Prostate gland (tissue), 2 donors: ENCODE results near the gene INSYN2B.

Source experiments
- POLR2A ChIP-seq: fragments of 450-650 bp; IDR thresholded peaks from one replicate; pipeline ENCODE4 v1.6.1; 2016; ENCODE audit warnings: antibody characterized with exemption, mild to moderate bottlenecking
- POLR2AphosphoS5 ChIP-seq: sonication (generic); formaldehyde crosslinking; IDR thresholded peaks from one replicate; pipeline ENCODE4 v1.6.1; 2017; ENCODE audit warnings: antibody characterized with exemption
- TF ChIP-seq, protein P1 (sequence below), 4 experiments: fragments of 200-600 bp in 2 of 4; fragments of 450-650 bp in 2 of 4; sonication (generic) in 2 of 4; IDR thresholded peaks; 1 replicate in 3 of 4; 2 replicates in 1 of 4; pipeline ENCODE4 v1.5.1; 2016 to 2019; ENCODE audit warnings: antibody characterized with exemption in 4 of 4, mild to moderate bottlenecking in 2 of 4, moderate library complexity in 2 of 4

DNA sequence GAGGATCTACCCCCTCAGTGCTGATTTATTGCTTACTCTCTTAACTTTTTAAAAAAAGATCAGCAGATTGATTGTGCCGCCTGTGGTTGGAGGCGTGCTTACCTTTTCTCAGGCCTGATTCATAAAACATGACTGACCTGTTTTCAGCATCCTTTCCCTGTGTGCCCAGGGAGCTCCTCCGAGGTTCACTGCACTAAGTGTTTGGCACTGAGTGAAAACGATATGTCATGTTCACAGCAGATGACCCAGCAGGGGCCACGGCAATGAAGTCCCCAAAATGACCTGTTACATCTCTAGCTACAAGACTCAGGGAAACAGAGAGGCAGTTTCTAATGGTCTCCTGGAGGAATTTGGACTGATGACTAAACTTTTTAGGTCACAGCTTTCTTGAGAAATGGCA lies 69.9 kb downstream of the INSYN2B start:
- TF ChIP-seq, protein P1, sequence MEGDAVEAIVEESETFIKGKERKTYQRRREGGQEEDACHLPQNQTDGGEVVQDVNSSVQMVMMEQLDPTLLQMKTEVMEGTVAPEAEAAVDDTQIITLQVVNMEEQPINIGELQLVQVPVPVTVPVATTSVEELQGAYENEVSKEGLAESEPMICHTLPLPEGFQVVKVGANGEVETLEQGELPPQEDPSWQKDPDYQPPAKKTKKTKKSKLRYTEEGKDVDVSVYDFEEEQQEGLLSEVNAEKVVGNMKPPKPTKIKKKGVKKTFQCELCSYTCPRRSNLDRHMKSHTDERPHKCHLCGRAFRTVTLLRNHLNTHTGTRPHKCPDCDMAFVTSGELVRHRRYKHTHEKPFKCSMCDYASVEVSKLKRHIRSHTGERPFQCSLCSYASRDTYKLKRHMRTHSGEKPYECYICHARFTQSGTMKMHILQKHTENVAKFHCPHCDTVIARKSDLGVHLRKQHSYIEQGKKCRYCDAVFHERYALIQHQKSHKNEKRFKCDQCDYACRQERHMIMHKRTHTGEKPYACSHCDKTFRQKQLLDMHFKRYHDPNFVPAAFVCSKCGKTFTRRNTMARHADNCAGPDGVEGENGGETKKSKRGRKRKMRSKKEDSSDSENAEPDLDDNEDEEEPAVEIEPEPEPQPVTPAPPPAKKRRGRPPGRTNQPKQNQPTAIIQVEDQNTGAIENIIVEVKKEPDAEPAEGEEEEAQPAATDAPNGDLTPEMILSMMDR (IDR thresholded peaks at IDR 0.05): no peak
- TF ChIP-seq POLR2A: no peak
- TF ChIP-seq POLR2AphosphoS5: no peak
